T-cell (primary cell): ENCODE data around the gene STEAP2. TPM values are rescaled to one million over a fixed set of nuclear protein-coding genes. Genes with fewer than 3 reads are reported as not detected.

Experiments
- ATAC-seq, 4 experiments: fragments of 200-7000 bp in 3 of 4; fragments of 150-1000 bp in 1 of 4; cut with Tn5 transposase; replicated peaks in 1 of 4; 1 replicate in 3 of 4; 2 replicates in 1 of 4; pipeline ENCODE4 v1.10.0; 2021; ENCODE audit warnings: moderate library complexity in 3 of 4, mild to moderate bottlenecking in 2 of 4, moderate number of reproducible peaks in 1 of 4
- CTCF ChIA-PET, 2 donors: fragments of 300-600 bp; sonication (Branson Sonifier 250); formaldehyde crosslinking; loops; one replicate each; lab custom pipeline; 2022; ENCODE audit warnings: antibody characterized with exemption in 2 of 2; lab: Charles Lee
- POLR2A ChIA-PET, 2 donors: fragments of 300-600 bp; sonication (Branson Sonifier 250); formaldehyde crosslinking; loops; one replicate each; lab custom pipeline; 2022; ENCODE audit warnings: antibody characterized with exemption in 2 of 2; lab: Charles Lee
- DNase-seq, 35 experiments: peaks; one replicate each; pipeline versions ENCODE4 v3.0.0 to v3.0.0-alpha.2; 2013 to 2023
- H3K27ac ChIP-seq: one replicate; pipeline ENCODE4 v1.5.1; 2013; ENCODE audit warnings: low read length
- H3K27me3 ChIP-seq, 2 experiments: replicated peaks in 1 of 2; 1 replicate in 1 of 2; 2 replicates in 1 of 2; pipeline versions ENCODE4 v1.6.1 to v1.7.0; 2013; ENCODE audit warnings: low read length in 1 of 2, mixed read lengths in 1 of 2; ENCODE audit not compliant: control insufficient read depth in 2 of 2, insufficient read depth in 2 of 2; ENCODE audit errors: extremely low read depth in 1 of 2
- H3K36me3 ChIP-seq, 2 donors: 1 replicate in 1 of 2; 2 replicates in 1 of 2; pipeline versions ENCODE4 v1.6.1 to v1.7.0; 2013; ENCODE audit warnings: low read length in 1 of 2; ENCODE audit not compliant: control insufficient read depth in 2 of 2, insufficient read depth in 1 of 2; ENCODE audit errors: extremely low read depth in 1 of 2
- H3K4me1 ChIP-seq, 2 experiments: 1 replicate in 1 of 2; 2 replicates in 1 of 2; pipeline versions ENCODE4 v1.6.1 to v1.7.0; 2013; ENCODE audit warnings: low read length in 2 of 2, mixed read lengths in 1 of 2; ENCODE audit not compliant: insufficient read depth in 2 of 2, control insufficient read depth in 1 of 2; ENCODE audit errors: extremely low read depth in 1 of 2
- H3K4me3 ChIP-seq, 2 donors: 1 replicate in 1 of 2; 2 replicates in 1 of 2; pipeline versions ENCODE4 v1.5.1 to v1.7.0; 2013; ENCODE audit warnings: mild to moderate bottlenecking in 2 of 2, low read length in 1 of 2, moderate library complexity in 1 of 2; ENCODE audit not compliant: control insufficient read depth in 1 of 2; ENCODE audit errors: extremely low read depth in 1 of 2
- H3K9me3 ChIP-seq: 2 replicates; pipeline ENCODE4 v1.7.0; 2013
- H3K27ac Mint-ChIP-seq, 2 donors: one replicate each; pipeline ENCODE4 v1.8.0; 2020 to 2021; ENCODE audit warnings: mild to moderate bottlenecking in 2 of 2, mixed read lengths in 2 of 2
- H3K27me3 Mint-ChIP-seq, 2 donors: one replicate each; pipeline ENCODE4 v1.8.0; 2021 to 2022; ENCODE audit warnings: mixed read lengths in 2 of 2
- H3K36me3 Mint-ChIP-seq: one replicate; pipeline ENCODE4 v1.8.0; 2021; ENCODE audit warnings: mixed read lengths
- H3K4me1 Mint-ChIP-seq, 3 donors: one replicate each; pipeline ENCODE4 v1.8.0; 2020 to 2022; ENCODE audit warnings: mixed read lengths in 3 of 3, mild to moderate bottlenecking in 1 of 3
- H3K4me3 Mint-ChIP-seq, 3 donors: one replicate each; pipeline ENCODE4 v1.8.0; 2020 to 2022; ENCODE audit warnings: mild to moderate bottlenecking in 3 of 3, mixed read lengths in 3 of 3, moderate library complexity in 3 of 3
- H3K9me3 Mint-ChIP-seq, 3 donors: one replicate each; pipeline ENCODE4 v1.8.0; 2020 to 2022; ENCODE audit warnings: mixed read lengths in 3 of 3
- WGBS: methylation state at CpG from one replicate; pipeline ENCODE4 v1.1.5; 2013; ENCODE audit warnings: missing lambda C conversion rate; ENCODE audit not compliant: insufficient coverage; 5-methylcytosine and 5-hydroxymethylcytosine counted together
- total RNA-seq, 35 experiments: library from RNA in 6 of 35; stranded (reverse) in 6 of 35; fragments of 120-200 nt in 1 of 35; gene quantifications; one replicate each; pipeline versions ENCODE4 v1.2.1 to v1.2.4 and lab custom pipeline; 2013 to 2026

STEAP2 gene
- total RNA-seq, 5 donors from 2014 or later (not counting 1 experiment from before 2014, with no cell fraction given): 0.19 to 0.20 TPM; not detected in 3

DNA sequence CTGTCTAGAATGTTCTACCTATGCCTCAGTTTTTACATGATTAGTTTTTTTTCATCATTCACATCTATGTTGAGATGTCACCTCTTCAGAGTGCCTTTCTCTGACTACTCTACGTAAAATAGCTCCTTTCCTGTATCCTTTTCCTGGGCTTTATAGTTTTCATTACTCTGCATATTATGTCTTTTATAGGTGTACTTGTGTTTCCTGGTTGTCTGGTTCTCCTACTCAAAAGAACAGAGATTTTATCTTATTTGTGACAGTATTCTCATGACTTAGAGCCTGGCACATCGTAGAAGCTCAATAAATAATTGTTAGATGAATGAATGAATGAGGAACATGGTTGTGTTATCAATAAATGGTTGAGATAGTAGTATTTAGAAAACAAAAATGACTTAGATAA, 39.4 kb upstream of the STEAP2 start:
- ChIA-PET POLR2A (no interaction called here), CTCF (no interaction called here)
- Histone ChIP-seq H3K36me3 (no peaks in the 10 kb centered on the region), H3K4me3 (no peak overlapping the region), H3K4me1 (no peaks in the 10 kb centered on the region), H3K9me3 (no peaks in the 10 kb centered on the region), H3K27ac (no peak overlapping the region), H3K27me3 (peaks cover 0 to 4% of the 10 kb centered on the region in 2 experiments)
- H3K4me1 Mint-ChIP-seq: no peaks in the 10 kb centered on the region
- no peak overlapping the region for H3K27ac Mint-ChIP-seq
- peaks cover 4 to 19% of the 10 kb centered on the region in 2 donors for H3K27me3 Mint-ChIP-seq
- ATAC-seq (no peak), DNase-seq (no peak)
- peaks cover 0 to 5% (median 3%) of the 10 kb centered on the region in 3 donors for H3K9me3 Mint-ChIP-seq
- WGBS: no CpG with 5 or more reads among the region's 2 CpGs
- H3K36me3 Mint-ChIP-seq: no peaks in the 10 kb centered on the region
- no peak overlapping the region for H3K4me3 Mint-ChIP-seq

DNA sequence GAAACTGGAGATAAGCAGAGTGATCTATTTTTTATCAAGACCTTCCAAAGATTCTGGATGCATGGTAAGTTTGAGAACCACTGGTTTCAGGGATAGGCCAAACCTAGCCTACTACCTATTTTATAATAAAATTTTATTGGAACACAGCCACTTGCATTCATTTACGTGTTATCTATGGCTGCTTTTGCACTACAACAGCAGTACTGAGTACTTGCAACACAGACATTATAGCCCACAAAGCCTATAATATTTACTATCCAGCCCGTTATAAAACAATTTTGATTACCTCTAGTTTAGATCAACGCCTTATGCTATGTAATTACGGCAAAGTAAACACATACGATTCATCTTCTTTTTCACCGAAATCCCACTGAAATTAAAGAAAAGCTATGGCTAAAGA, 38.9 kb upstream of the STEAP2 start:
- WGBS: 98% methylated on average over 5 of the region's 6 CpGs
- no peaks in the 10 kb centered on the region for H3K9me3 ChIP-seq
- Mint-ChIP-seq H3K36me3 (no peaks in the 10 kb centered on the region), H3K27me3 (peaks cover 4 to 19% of the 10 kb centered on the region in 2 donors), H3K4me1 (no peaks in the 10 kb centered on the region), H3K27ac (no peak overlapping the region), H3K4me3 (no peak overlapping the region), H3K9me3 (peaks cover 0 to 5% (median 3%) of the 10 kb centered on the region in 3 donors)
- no peak overlapping the region for H3K27ac ChIP-seq
- DNase-seq: no peak
- CTCF ChIA-PET: no interaction called here
- H3K4me3 ChIP-seq: no peak overlapping the region
- peaks cover 0 to 4% of the 10 kb centered on the region in 2 experiments for H3K27me3 ChIP-seq
- ATAC-seq: no peak
- H3K4me1 ChIP-seq: no peaks in the 10 kb centered on the region
- H3K36me3 ChIP-seq: no peaks in the 10 kb centered on the region
- POLR2A ChIA-PET: no interaction called here

DNA sequence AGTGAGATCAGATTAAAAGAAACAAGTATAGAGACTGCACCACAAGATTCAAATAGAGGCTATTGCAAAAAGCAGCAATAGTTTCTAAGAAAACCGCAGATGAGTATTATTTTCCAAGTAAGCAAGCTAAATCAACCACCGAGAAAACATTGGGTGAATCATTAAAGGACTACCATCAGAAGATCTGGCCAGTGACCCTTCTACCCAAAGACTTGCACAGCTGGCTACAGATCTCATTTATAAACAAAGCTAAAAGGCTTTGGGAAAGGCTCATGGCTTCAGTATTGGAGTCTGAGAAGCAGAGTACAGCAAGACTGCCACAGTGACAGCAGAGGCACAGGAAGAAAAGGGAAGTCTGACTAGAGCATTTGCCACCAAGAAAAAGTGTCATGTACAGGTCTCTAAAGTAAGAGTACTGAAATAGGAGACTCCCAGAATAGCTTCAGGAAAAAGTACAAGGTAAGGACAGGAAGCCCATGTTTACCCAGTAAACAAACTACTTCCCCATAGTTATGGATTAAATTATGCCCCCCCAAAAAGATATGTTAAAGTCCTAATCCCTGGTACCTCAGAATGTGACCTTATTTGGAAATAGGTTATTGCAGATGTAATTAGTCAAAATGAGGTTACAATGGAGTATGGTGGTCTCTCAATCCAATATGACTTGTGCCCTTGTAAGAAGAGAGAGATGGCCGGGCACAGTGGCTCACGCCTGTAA, 38.3 kb upstream of the STEAP2 start:
- WGBS: 86% methylated on average over 1 of the region's 4 CpGs
- POLR2A ChIA-PET: no interaction called here
- H3K4me1 Mint-ChIP-seq: no peaks in the 10 kb centered on the region
- H3K36me3 ChIP-seq: no peaks in the 10 kb centered on the region
- ATAC-seq (no peak), DNase-seq (no peak)
- H3K9me3 Mint-ChIP-seq: peaks cover 0 to 5% (median 3%) of the 10 kb centered on the region in 3 donors
- H3K27ac ChIP-seq: no peak overlapping the region
- CTCF ChIA-PET: no interaction called here
- no peak overlapping the region for H3K27ac Mint-ChIP-seq
- H3K4me1 ChIP-seq: no peaks in the 10 kb centered on the region
- peaks cover 0 to 4% of the 10 kb centered on the region in 2 experiments for H3K27me3 ChIP-seq
- no peak overlapping the region for H3K4me3 ChIP-seq
- no peaks in the 10 kb centered on the region for H3K9me3 ChIP-seq
- no peaks in the 10 kb centered on the region for H3K36me3 Mint-ChIP-seq
- no peak overlapping the region for H3K4me3 Mint-ChIP-seq
- peaks cover 4 to 19% of the 10 kb centered on the region in 2 donors for H3K27me3 Mint-ChIP-seq

DNA sequence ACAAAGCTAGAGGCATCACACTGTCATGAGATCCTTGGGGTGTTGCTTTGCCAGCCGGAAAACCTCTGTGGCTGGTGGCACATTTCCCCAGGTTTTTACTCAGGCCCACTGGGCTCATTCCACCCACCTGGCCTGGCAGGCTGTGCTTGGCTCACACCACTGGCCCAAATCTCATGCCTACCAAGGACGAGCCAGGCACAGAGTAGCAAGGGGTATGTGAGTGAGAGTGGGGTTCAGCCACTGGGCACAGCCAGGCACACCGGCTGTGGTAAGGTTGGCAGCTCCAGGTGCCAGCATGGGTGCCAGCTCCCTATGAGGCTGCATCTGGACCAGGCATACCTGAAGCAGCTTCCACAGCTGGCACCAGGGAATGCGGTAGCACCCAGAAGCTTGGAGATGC, 35.9 kb upstream of the STEAP2 start:
- peaks cover 0 to 5% (median 4%) of the 10 kb centered on the region in 3 donors for H3K4me1 Mint-ChIP-seq
- no peaks in the 10 kb centered on the region for H3K9me3 Mint-ChIP-seq
- Histone ChIP-seq H3K36me3 (no peaks in the 10 kb centered on the region), H3K9me3 (no peaks in the 10 kb centered on the region), H3K4me3 (no peak overlapping the region), H3K27ac (no peak overlapping the region), H3K4me1 (no peaks in the 10 kb centered on the region), H3K27me3 (peaks cover 0 to 4% of the 10 kb centered on the region in 2 experiments)
- H3K27me3 Mint-ChIP-seq: peaks cover 4 to 19% of the 10 kb centered on the region in 2 donors
- POLR2A ChIA-PET: interaction anchor here in 1 of 2 donors (0.6 kb wide), 1 partner anchor 359 kb away, joined by 4 read pairs; no protein-coding TSS in a partner anchor
- no peaks in the 10 kb centered on the region for H3K36me3 Mint-ChIP-seq
- CTCF ChIA-PET: interaction anchor here in 1 of 2 donors (0.6 kb wide), 1 partner anchor 22 kb away, joined by 4 read pairs; no protein-coding TSS in a partner anchor
- no peak overlapping the region for H3K4me3 Mint-ChIP-seq
- WGBS: 73% methylated on average over 4 of the region's 4 CpGs
- no peak overlapping the region for H3K27ac Mint-ChIP-seq
- ATAC-seq: no peak
- no peak for DNase-seq

DNA sequence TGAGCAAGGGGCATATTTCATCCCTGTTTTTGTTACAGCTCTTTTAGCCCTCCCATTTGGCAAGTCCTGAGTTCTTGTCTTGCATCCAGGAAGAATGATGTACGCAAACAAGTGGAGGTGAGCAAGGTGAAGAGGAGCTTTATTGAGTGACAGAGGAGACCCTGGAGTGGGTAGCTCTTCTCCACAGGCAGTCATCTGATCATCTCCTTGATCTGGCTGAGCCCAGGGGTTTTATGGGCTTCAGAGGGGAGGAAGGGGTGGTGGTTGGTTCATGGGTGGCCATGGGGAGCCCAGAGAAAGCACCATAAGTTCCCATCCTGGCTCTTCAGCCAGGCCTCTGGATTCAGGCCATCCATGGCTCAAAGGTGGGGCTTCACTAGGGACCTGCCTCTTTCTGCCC, 35.3 kb upstream of the STEAP2 start:
- DNase-seq (no peak), ATAC-seq (no peak)
- no peaks in the 10 kb centered on the region for H3K9me3 ChIP-seq
- WGBS: no CpG with 5 or more reads among the region's 1 CpG
- H3K4me1 Mint-ChIP-seq: peaks cover 0 to 5% (median 4%) of the 10 kb centered on the region in 3 donors
- no peak overlapping the region for H3K4me3 Mint-ChIP-seq
- H3K4me1 ChIP-seq: no peaks in the 10 kb centered on the region
- ChIA-PET POLR2A (no interaction called here), CTCF (interaction anchor here in 1 of 2 donors (0.6 kb wide), 1 partner anchor 23 kb away, joined by 4 read pairs; no protein-coding TSS in a partner anchor)
- no peaks in the 10 kb centered on the region for H3K36me3 ChIP-seq
- no peaks in the 10 kb centered on the region for H3K9me3 Mint-ChIP-seq
- peaks cover 0 to 4% of the 10 kb centered on the region in 2 experiments for H3K27me3 ChIP-seq
- no peak overlapping the region for H3K27ac ChIP-seq
- no peak overlapping the region for H3K4me3 ChIP-seq
- H3K27ac Mint-ChIP-seq: no peak overlapping the region
- H3K27me3 Mint-ChIP-seq: peaks cover 4 to 19% of the 10 kb centered on the region in 2 donors
- no peaks in the 10 kb centered on the region for H3K36me3 Mint-ChIP-seq

DNA sequence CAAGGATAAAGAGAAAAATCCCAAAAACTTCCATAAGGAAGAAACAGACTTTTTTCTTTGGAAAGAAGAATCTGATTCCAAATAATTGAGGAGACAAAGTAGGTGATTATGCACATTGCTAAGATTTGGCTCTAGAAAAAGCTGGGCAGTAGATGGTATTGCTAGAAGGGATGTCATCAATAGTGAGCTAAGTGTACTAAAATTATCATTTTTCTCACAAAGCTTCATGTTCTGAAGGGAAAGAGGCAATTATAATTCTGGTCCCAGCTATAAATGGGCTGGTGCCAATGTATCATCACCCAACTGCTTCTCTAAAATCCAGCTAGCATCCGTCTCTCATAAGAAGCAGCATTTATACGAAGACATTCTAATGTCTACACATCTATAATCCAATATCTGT, 33.4 kb upstream of the STEAP2 start:
- CTCF ChIA-PET: no interaction called here
- Histone ChIP-seq H3K27me3 (peaks cover 0 to 4% of the 10 kb centered on the region in 2 experiments), H3K9me3 (no peaks in the 10 kb centered on the region), H3K4me1 (no peaks in the 10 kb centered on the region), H3K36me3 (no peaks in the 10 kb centered on the region), H3K27ac (no peak overlapping the region), H3K4me3 (no peak overlapping the region)
- Mint-ChIP-seq H3K4me3 (no peak overlapping the region), H3K4me1 (peaks cover 0 to 5% (median 4%) of the 10 kb centered on the region in 3 donors), H3K36me3 (no peaks in the 10 kb centered on the region), H3K27ac (no peak overlapping the region), H3K27me3 (peaks cover 0 to 9% of the 10 kb centered on the region in 2 donors), H3K9me3 (no peaks in the 10 kb centered on the region)
- no CpG with 5 or more reads among the region's 2 CpGs for WGBS
- DNase-seq (no peak), ATAC-seq (no peak)
- POLR2A ChIA-PET: no interaction called here
